Sigmoid colon (tissue), 4 donors: Measurements from ENCODE around the gene ANXA8.
"Not testable (repeated sequence)": the region's sequence is repeated elsewhere in the genome, so short reads cannot be mapped to it uniquely, and the experiment has no call there.

Experiments used
- POLR2A ChIP-seq, 2 donors: fragments of 450-650 bp; IDR thresholded peaks; one replicate each; pipeline ENCODE4 v1.6.1; 2016; ENCODE audit warnings: antibody characterized with exemption in 2 of 2, mild to moderate bottlenecking in 2 of 2, moderate library complexity in 2 of 2
- POLR2AphosphoS5 ChIP-seq, 4 donors: sonication (generic); formaldehyde crosslinking; IDR thresholded peaks; one replicate each; pipeline ENCODE4 v1.6.1; 2017; ENCODE audit warnings: antibody characterized with exemption in 4 of 4
- TF ChIP-seq, protein P1 (sequence below), 4 experiments: fragments of 450-650 bp in 3 of 4; fragments of 200-600 bp in 1 of 4; IDR thresholded peaks; one replicate each; pipeline ENCODE4 v1.5.1; 2016 to 2019; ENCODE audit warnings: antibody characterized with exemption in 4 of 4, mild to moderate bottlenecking in 3 of 4, moderate library complexity in 2 of 4

DNA sequence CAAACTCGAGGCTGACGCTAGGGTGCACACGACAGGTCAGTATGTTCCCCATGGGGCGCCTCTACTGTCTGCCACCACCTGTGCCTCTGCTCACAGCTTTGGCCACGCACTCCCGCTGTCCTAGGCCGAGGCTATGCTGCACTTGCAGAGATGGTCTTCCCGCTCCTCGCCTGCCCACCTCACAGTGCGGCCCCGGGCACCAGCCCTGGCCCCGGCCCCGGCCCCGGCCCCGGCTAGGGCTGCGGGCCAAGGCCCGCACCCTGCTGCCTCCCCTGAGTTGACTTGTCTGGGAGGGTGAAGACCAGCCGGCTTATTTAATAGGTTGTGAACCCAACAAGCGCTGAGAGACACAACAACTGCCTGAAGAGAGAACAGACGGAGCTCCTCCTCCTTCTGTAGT lies 39.6 kb upstream of the ANXA8 start, which contains the start of gene AGAP9:
- TF ChIP-seq, protein P1, sequence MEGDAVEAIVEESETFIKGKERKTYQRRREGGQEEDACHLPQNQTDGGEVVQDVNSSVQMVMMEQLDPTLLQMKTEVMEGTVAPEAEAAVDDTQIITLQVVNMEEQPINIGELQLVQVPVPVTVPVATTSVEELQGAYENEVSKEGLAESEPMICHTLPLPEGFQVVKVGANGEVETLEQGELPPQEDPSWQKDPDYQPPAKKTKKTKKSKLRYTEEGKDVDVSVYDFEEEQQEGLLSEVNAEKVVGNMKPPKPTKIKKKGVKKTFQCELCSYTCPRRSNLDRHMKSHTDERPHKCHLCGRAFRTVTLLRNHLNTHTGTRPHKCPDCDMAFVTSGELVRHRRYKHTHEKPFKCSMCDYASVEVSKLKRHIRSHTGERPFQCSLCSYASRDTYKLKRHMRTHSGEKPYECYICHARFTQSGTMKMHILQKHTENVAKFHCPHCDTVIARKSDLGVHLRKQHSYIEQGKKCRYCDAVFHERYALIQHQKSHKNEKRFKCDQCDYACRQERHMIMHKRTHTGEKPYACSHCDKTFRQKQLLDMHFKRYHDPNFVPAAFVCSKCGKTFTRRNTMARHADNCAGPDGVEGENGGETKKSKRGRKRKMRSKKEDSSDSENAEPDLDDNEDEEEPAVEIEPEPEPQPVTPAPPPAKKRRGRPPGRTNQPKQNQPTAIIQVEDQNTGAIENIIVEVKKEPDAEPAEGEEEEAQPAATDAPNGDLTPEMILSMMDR (IDR thresholded peaks at IDR 0.05), result not testable (repeated sequence)
- not testable (repeated sequence) for TF ChIP-seq POLR2A, POLR2AphosphoS5 (IDR thresholded peaks at IDR 0.05)
